T-helper 1 cell treated with Interleukin-12 subunit alpha and Interleukin-12 subunit beta and Interleukin-4 antibody, amounts not matched to agents 30 μg/mL and 1 μg/mL, for 36 hours (primary cell): ENCODE data around the gene STMN1.
A peak's percentile ranks its signal among the peaks of the same experiment; 100 is the strongest.

Experiments
- H3K27ac Mint-ChIP-seq: one replicate; pipeline ENCODE4 v1.8.0; 2021; ENCODE audit warnings: mild to moderate bottlenecking, mixed read lengths
- H3K27me3 Mint-ChIP-seq: one replicate; pipeline ENCODE4 v1.8.0; 2021; ENCODE audit warnings: low read depth, mixed read lengths
- H3K36me3 Mint-ChIP-seq: one replicate; pipeline ENCODE4 v1.8.0; 2021; ENCODE audit warnings: low read depth, mixed read lengths
- H3K4me1 Mint-ChIP-seq: one replicate; pipeline ENCODE4 v1.8.0; 2021; ENCODE audit warnings: low read depth, mixed read lengths
- H3K4me3 Mint-ChIP-seq: one replicate; pipeline ENCODE4 v1.8.0; 2021; ENCODE audit warnings: mild to moderate bottlenecking, moderate library complexity, mixed read lengths
- H3K9me3 Mint-ChIP-seq: one replicate; pipeline ENCODE4 v1.8.0; 2021; ENCODE audit warnings: mixed read lengths

Gene STMN1

DNA sequence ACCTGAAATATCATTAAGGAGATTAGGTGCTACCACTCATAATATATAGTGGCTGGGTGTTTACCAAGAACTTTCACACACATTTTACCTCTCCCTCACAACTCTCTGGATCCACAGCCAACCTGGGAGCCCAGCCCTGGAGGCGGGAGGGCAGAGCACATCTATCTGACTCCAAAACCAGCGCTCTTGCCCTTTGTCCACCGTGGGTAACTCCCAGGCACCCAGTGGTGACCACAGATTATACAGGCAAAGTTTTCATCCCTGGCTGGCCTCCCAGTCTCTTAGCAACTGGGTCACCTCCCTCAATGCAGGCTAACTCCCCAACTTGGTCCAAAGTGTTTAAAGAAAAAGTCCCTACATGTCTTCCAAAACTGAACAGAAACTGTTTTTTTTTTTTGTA, 33.1 kb downstream of the STMN1 start:
- H3K27me3 Mint-ChIP-seq: peaks cover 18% of the 10 kb centered on the region
- peaks cover 6% of the 10 kb centered on the region for H3K4me1 Mint-ChIP-seq
- no peak overlapping the region for H3K4me3 Mint-ChIP-seq
- H3K9me3 Mint-ChIP-seq: no peaks in the 10 kb centered on the region
- peaks cover 1% of the 10 kb centered on the region for H3K36me3 Mint-ChIP-seq
- no peak overlapping the region for H3K27ac Mint-ChIP-seq

DNA sequence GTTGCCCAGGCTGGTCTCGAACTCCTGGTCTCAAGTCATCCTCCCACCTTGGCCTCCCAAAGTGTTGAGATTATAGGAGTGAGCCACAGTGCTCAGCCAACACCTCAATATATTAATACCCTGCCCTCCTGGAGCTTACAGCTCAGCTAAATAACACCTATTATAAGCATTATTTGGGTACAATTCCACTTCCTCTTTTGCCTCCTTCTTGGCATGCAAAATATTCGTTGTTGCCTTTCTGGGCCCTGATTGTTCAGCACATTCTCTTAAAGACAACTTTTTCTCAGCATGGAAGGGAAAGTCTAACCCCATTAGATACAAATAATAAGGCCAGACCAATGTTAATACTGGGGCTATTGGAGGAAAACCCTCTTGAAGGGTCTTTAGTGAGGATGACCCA, 33.5 kb downstream of the STMN1 start:
- H3K27ac Mint-ChIP-seq: no peak overlapping the region
- peaks cover 1% of the 10 kb centered on the region for H3K36me3 Mint-ChIP-seq
- H3K4me3 Mint-ChIP-seq: no peak overlapping the region
- no peaks in the 10 kb centered on the region for H3K9me3 Mint-ChIP-seq
- peaks cover 15% of the 10 kb centered on the region for H3K27me3 Mint-ChIP-seq
- H3K4me1 Mint-ChIP-seq: peaks cover 6% of the 10 kb centered on the region

DNA sequence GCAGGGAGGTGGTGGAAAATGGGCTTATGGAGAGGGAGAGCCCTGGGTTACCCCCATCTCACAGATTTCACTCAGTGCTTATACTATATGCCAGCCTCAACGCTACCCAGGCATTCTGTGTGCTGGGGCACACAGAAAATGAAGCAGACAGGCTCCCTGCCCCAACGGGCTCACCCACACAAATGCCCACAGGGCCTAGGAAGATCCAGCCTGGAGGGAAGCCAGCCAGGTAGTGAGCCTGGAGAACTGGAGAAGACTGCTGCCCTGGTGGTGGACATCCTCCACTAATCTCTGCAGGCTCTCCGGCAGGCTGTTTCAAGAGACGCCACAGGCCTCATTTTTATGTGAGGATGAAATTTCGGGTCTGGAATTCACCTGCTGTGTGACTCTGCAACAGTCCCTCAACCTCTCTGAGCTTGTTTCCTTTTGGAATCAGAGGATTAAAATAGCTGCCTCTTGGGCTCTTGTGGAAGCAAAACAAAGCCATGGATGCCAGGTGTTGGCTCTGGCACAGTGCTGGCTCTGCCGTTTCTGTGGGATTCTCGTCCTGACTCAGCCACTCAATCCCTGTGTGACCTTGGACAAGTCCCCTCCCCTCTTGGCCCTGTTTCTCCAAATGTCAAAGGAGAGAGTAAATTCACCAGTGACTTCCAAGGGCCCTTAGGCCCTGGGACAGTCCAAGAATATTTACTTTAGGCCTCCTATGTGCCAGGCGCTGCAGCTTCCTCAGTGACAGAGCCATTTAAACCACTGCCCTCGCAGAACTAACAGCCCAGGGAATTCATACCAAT, 34.3 kb downstream of the STMN1 start:
- H3K36me3 Mint-ChIP-seq: peaks cover 1% of the 10 kb centered on the region
- no peak overlapping the region for H3K27ac Mint-ChIP-seq
- H3K9me3 Mint-ChIP-seq: no peaks in the 10 kb centered on the region
- H3K27me3 Mint-ChIP-seq: peaks cover 10% of the 10 kb centered on the region
- H3K4me3 Mint-ChIP-seq: no peak overlapping the region
- peaks cover 6% of the 10 kb centered on the region for H3K4me1 Mint-ChIP-seq

DNA sequence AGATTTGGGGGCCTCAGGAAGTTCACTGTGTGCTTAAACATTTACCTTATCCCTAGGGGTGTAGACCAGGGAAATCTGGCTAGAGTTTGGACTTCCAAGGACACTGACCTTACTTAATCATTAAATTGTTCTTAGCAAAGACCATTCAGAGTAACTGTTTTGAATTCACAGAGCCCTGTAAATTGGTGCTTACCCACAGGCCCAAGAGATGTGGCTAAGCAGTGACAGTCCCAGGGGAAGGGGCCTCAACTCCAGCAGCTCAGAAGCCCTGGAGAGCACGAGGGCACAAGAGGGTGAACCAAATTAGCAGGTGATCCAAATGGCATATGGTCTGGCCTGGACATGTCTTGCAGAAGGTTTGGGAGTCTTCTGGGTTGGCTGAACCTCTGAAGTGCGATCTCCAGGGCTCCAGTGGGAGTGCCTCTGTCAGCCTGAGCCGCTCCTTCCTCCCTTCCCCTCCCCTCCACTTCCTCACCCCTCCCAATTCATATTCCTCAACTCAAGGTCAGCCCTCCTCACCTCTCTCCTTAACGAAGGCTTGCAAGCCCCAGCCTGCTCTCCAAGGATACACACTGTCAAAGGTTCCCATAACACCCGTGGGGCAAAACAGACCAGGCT, 35.0 kb downstream of the STMN1 start:
- peaks cover 8% of the 10 kb centered on the region for H3K4me1 Mint-ChIP-seq
- peaks cover 1% of the 10 kb centered on the region for H3K36me3 Mint-ChIP-seq
- no peak overlapping the region for H3K27ac Mint-ChIP-seq
- H3K9me3 Mint-ChIP-seq: no peaks in the 10 kb centered on the region
- peaks cover 4% of the 10 kb centered on the region for H3K27me3 Mint-ChIP-seq
- H3K4me3 Mint-ChIP-seq: no peak overlapping the region

DNA sequence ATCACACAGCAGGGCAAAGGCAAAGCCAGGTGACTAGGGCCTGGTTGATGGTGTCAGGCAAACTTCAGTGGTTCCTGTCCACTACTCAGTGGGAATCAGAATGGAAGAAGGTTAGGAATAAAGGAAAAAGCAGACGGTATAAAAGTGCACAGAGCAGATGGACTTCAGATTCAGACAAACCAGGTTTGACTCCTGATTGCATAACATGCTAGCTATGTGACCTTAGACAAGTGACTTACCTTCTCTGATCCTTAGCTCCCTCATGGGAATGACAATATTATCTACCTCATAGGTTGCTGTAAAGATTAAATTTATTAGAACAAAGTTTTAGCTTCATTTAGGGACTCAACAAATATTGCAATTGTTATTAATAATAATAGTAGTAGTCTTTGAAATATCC, 35.6 kb downstream of the STMN1 start:
- no peak overlapping the region for H3K4me3 Mint-ChIP-seq
- H3K9me3 Mint-ChIP-seq: no peaks in the 10 kb centered on the region
- H3K27ac Mint-ChIP-seq: no peak overlapping the region
- no peaks in the 10 kb centered on the region for H3K27me3 Mint-ChIP-seq
- H3K4me1 Mint-ChIP-seq: peaks cover 6% of the 10 kb centered on the region
- H3K36me3 Mint-ChIP-seq: no peaks in the 10 kb centered on the region

DNA sequence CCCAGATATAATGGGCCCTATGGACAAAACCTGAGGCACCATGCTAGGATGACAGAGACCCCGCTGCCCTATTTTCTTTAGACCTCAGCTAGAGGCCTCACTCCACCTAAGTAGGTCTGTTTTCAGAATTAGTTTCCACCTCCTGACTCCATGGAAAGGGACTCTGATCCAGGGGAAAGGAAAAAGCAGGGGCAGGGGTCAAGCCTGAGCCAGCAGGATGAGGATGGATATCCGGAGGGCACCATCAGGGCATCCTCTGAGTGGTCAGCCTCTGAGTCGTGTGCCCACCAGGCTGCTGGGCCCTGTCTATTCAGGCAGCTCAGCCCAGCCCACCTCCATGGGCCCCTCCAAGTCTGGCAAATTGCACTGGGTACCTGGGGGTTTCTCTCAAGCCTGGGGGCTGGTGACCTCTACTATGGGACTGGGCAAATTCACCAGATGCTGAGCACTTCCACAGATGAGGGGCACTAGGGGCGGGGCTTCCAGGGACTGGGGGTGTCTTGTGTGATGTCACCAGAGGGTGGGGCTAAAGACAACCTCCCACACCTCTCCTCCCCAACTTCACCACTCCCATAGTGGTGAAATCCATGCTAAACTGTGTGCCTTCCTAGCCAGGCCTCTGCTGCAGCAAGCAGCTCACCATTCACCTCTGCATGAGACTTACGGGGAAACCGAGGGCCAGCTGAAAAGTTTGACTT, 36.2 kb downstream of the STMN1 start:
- H3K4me3 Mint-ChIP-seq: no peak overlapping the region
- no peaks in the 10 kb centered on the region for H3K36me3 Mint-ChIP-seq
- peaks cover 5% of the 10 kb centered on the region for H3K4me1 Mint-ChIP-seq
- no peaks in the 10 kb centered on the region for H3K9me3 Mint-ChIP-seq
- H3K27me3 Mint-ChIP-seq: no peaks in the 10 kb centered on the region
- H3K27ac Mint-ChIP-seq: no peak overlapping the region

DNA sequence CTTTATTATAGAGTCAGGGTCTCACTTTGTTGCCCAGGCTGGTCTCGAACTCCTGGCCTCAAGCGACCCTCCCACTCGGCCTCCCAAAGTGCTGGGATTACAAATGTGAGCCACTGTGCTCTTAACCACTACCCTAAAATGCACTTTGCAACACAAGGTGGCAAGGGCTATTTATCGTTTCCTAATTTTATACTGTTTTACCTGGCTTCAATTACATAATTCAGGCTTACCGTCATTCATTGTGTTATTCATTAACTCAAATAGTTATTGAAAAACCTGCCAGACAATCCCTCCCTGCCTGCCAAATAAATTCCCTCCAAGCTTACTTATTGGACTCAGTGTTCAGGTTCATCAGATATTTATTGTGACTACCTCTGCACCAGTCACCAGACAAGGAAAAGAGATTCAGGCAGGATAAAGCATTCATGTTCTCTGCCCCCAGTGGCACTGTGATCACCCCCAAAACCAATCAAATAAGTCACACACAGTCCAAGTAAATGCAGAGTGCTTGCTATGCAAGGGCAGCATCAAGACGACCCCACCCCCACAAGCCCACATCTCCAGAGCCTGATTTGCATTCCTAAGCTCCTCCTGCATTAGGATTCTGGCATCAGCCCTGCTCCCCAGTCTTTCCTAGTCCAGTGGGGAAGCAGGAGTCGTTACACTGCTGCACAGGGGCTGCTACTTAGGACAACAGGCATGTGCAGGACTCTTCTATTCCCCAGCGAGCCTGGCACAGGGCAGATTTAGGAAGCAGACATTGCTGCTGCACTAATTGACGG, 38.8 kb downstream of the STMN1 start:
- Mint-ChIP-seq H3K4me3 (no peak overlapping the region), H3K27ac (no peak overlapping the region), H3K36me3 (no peaks in the 10 kb centered on the region), H3K27me3 (no peaks in the 10 kb centered on the region), H3K4me1 (peaks cover 2% of the 10 kb centered on the region), H3K9me3 (no peaks in the 10 kb centered on the region)

DNA sequence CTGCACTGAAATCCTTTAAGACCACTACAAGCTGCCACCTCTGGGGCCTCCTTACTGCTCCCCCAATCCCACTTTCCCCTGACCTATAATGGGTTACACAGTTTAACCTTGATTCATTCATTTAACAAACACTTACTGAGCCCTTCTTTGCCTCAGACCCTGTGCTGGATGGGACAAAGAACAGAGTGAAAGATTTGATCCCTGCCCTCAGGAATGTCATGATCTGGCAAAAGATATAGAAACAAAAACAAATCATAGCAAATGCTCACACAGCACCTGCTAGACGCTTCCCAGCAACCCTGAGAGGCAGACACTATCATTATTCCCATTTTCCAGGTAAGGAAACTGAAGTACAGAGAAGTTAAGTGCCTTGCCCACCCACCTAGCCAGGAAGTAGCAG, 39.9 kb downstream of the STMN1 start:
- Mint-ChIP-seq H3K27ac (no peak overlapping the region), H3K4me3 (no peak overlapping the region), H3K36me3 (no peaks in the 10 kb centered on the region), H3K4me1 (peaks cover 2% of the 10 kb centered on the region), H3K9me3 (no peaks in the 10 kb centered on the region), H3K27me3 (no peaks in the 10 kb centered on the region)

DNA sequence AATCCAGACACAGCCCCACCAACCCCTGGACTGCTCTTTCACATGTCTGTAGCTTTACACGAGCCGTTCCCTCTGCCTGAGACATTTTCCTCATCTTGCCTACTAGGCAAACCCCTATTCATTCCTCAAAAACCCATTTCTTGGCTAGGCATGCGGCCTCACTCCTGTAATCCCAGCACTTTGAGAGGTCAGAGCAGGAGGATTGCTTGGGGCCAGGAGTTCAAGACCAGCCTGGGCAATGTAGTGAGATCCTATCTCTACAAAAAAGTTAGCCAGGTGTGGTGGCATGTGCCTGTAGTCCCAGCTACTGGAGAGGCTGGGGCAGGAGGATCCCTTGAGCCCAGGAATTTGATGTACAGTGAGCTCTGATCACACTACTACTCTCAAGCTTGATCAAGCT, 41.8 kb downstream of the STMN1 start:
- Mint-ChIP-seq H3K4me3 (no peak overlapping the region), H3K27ac (no peak overlapping the region), H3K27me3 (no peaks in the 10 kb centered on the region), H3K9me3 (no peaks in the 10 kb centered on the region), H3K4me1 (peaks cover 7% of the 10 kb centered on the region), H3K36me3 (no peaks in the 10 kb centered on the region)

DNA sequence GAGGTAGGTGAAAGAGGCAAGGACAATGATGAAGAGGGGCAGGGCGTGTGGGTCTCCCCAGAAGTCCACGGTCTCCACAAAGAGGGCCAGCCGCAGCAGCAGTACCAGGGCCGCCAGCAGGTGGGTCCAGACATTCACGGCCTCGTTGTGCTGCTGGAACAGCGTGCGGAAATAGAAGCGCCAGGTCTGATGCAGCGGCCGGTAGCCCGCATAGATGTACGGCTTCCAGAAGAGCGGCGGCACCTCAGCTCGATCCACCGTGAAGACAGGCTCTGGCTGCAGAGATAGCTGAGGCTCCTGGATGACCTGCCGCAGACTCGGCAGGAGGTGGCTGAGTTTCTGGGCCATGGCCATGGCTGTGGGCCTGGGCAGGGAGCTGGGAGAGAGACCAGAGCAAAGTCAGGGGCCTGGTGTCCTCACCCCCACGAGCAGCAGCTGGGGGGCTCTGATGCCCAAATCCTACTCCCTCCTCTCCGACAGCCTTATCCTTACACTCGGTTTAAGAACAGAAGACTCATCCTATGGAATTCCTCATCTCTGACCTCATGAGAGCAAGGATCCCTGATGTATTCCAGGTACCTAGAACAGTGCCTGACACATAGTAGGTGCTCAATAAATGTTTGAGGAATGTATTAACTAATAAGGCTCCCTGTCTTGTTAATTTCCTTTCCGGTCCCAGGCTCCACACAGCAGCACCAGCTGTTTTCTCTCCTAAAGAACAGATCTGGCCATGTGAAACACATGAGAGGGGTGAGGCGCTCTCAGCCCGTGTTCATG, 42.5 kb downstream of the STMN1 start:
- Mint-ChIP-seq H3K9me3 (no peaks in the 10 kb centered on the region), H3K36me3 (no peaks in the 10 kb centered on the region), H3K4me1 (peaks cover 12% of the 10 kb centered on the region), H3K27me3 (no peaks in the 10 kb centered on the region), H3K4me3 (no peak overlapping the region), H3K27ac (no peak overlapping the region)

DNA sequence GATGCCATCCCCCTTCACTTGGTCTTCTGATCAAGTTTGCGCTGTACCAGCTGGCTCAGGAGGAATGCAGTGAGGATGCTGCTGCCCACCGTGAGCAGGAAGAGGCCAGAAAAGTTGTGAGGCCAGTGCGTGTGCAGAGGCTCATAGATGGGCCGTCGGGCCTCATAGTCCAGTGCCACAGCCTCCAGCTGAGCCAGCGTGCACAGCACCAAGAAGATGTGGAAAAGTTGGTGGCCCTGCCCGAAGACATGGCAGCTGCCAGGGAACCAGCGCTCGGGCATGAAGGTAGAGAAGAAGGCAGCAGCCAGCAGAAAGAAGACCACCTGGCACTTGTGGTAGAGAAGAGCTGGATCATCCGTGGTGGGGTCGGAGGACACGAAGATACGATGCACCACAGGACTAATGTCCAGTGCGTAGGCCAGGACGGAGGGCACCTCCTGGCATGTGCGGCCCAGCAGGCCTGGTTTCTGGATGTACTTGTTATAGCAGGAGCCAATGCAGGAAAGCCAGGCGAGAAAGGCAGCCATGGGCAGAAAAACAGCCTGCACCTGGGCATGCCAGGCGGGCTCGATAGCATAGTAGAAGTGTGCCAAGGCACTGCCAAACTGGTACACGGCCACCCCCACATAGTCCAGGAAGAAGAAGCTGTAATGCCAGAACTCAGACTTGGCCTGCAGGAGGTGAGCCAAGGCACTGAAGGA, 43.3 kb downstream of the STMN1 start:
- H3K27me3 Mint-ChIP-seq: no peaks in the 10 kb centered on the region
- no peak overlapping the region for H3K27ac Mint-ChIP-seq
- H3K4me1 Mint-ChIP-seq: peaks cover 18% of the 10 kb centered on the region
- H3K9me3 Mint-ChIP-seq: no peaks in the 10 kb centered on the region
- no peak overlapping the region for H3K4me3 Mint-ChIP-seq
- no peaks in the 10 kb centered on the region for H3K36me3 Mint-ChIP-seq

DNA sequence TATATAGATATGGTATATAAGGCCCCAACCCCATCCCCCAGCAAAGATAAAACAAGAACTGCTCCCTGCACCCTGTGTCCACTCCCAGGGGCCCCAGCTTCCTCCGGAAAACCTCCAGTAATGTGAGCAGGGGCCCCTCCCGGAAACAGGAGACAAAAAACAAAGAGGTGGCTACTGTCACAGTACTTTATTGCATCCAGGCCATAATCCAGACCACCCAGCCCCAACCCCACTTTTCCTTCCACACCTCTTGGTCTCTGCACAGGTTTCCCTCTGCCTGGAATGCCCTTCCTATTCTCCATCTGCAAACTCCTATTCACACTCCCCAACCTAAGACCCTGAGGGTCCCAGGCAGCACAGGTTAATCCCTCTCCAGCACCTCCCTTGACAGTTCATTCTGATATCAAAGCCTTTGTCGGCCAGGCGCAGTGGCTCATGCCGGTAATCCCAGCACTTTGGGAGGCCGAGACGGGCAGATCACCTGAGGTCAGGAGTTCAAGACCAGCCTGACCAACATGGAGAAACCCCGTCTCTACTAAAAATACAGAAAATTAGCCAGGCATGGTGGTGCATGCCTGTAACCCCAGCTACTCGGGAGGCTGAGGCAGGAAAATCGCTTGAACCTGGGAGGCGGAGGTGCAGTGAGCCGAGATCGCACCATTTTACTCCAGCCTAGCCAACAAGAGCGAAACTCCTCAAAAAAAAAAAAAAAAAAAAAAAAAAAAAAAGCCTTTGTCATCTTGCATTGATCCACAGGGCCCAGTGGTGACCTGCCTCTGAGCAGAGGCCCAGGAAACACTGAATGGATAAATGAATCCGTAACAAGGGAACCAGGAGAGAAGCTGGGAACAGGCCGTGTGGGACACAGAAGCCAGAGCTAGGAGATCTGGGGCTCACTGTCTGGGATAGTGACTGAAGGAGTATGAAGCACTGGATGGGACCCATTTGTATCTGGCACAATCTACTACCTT, 44.6 kb downstream of the STMN1 start:
- peaks cover 19% of the 10 kb centered on the region for H3K4me1 Mint-ChIP-seq
- H3K36me3 Mint-ChIP-seq: no peaks in the 10 kb centered on the region
- no peaks in the 10 kb centered on the region for H3K27me3 Mint-ChIP-seq
- H3K4me3 Mint-ChIP-seq: peak overlapping the region; percentile 12
- no peak overlapping the region for H3K27ac Mint-ChIP-seq
- no peaks in the 10 kb centered on the region for H3K9me3 Mint-ChIP-seq
